ENCODE results near the gene CRTC1.

GRCh38 chr19:18676692-18677091 lies 6.8 kb upstream of the CRTC1 start:
- TF ChIP-seq CTCF (IDR thresholded peaks at IDR 0.05 in 2 of 3, conservative IDR thresholded peaks at IDR 0.05 in 1 of 3; ENCODE audit: insufficient read depth in 2 of 3, low read depth in 1 of 3, low read length in 3 of 3), result no peak
- no peak for TF ChIP-seq MEF2A (IDR thresholded peaks at IDR 0.05; ENCODE audit: control insufficient read depth, low read depth, low read length)
- no peak for TF ChIP-seq ZNF644 (tag; IDR thresholded peaks at IDR 0.05; ENCODE audit: low read depth)

Measured in K562 (cell line).